IMR-90 (cell line): Measurements from ENCODE around the gene ATP11B. TPM values are rescaled to one million over a fixed set of nuclear protein-coding genes. Genes with fewer than 3 reads are reported as not detected.

Experiments
- ATAC-seq: fragments of 200-7000 bp; cut with Tn5 transposase; 2 replicates; pipeline ENCODE4 v1.9.1; 2020; ENCODE audit warnings: low read depth, mild to moderate bottlenecking, moderate library complexity
- BruUV-seq: library from RNA; stranded (reverse); fragments of 400-500 nt; replicated peaks from 2 replicates; lab custom pipeline; 2021; lab: Mats Ljungman, UMichigan
- CTCF ChIA-PET: fragments of 300-600 bp; formaldehyde crosslinking; extraction: SDS; loops from one replicate; lab custom pipeline; 2021; ENCODE audit warnings: antibody characterized with exemption; lab: Yijun Ruan, JAX
- POLR2A ChIA-PET: fragments of 300-600 bp; sonication (Branson Sonifier 250); formaldehyde crosslinking; loops from one replicate; lab custom pipeline; 2022; ENCODE audit warnings: antibody characterized with exemption; ENCODE audit not compliant: unreplicated experiment; lab: Charles Lee
- DNase-seq: peaks from one replicate; pipeline ENCODE4 v3.0.0; 2013
- H2AFZ ChIP-seq: replicated peaks from 2 replicates; pipeline ENCODE3; 2013; ENCODE audit warnings: low read length, mild to moderate bottlenecking; ENCODE audit not compliant: poor library complexity
- H2AK5ac ChIP-seq: 2 replicates; pipeline ENCODE4 v1.6.1; 2013; ENCODE audit warnings: low read depth, low read length, inconsistent platforms
- H2AK9ac ChIP-seq: replicated peaks from 2 replicates; pipeline ENCODE3; 2013; ENCODE audit warnings: mild to moderate bottlenecking, low read depth, low read length, moderate library complexity; ENCODE audit not compliant: poor library complexity
- H2BK120ac ChIP-seq: 2 replicates; pipeline ENCODE4 v1.6.1; 2013; ENCODE audit warnings: low read depth, low read length, inconsistent platforms
- H2BK15ac ChIP-seq: 3 replicates; pipeline ENCODE4 v1.6.1; 2013; ENCODE audit warnings: low read depth, low read length, inconsistent platforms
- H2BK20ac ChIP-seq: 2 replicates; pipeline ENCODE4 v1.6.1; 2013; ENCODE audit warnings: low read depth, mild to moderate bottlenecking, inconsistent platforms, low read length, moderate library complexity
- H2BK5ac ChIP-seq: 2 replicates; pipeline ENCODE4 v1.6.1; 2013; ENCODE audit warnings: mild to moderate bottlenecking, low read depth, low read length, inconsistent platforms; ENCODE audit not compliant: poor library complexity, severe bottlenecking
- H3K14ac ChIP-seq: replicated peaks from 2 replicates; pipeline ENCODE4 v1.6.1; 2013; ENCODE audit warnings: low read depth, low read length, inconsistent platforms
- H3K18ac ChIP-seq: 2 replicates; pipeline ENCODE4 v1.6.1; 2013; ENCODE audit warnings: low read depth, low read length, control low read depth
- H3K23ac ChIP-seq: 2 replicates; pipeline ENCODE4 v1.6.1; 2013; ENCODE audit warnings: low read depth, low read length, inconsistent platforms
- H3K27ac ChIP-seq: 2 replicates; pipeline ENCODE4 v1.5.1; 2013; ENCODE audit warnings: mild to moderate bottlenecking, control low read depth, low read length; ENCODE audit not compliant: insufficient read depth
- H3K27me3 ChIP-seq: 2 replicates; pipeline ENCODE4 v1.6.1; 2013; ENCODE audit warnings: low read length; ENCODE audit not compliant: control insufficient read depth, insufficient read depth
- H3K36me3 ChIP-seq: 2 replicates; pipeline ENCODE4 v1.6.1; 2013; ENCODE audit warnings: low read length, mixed read lengths; ENCODE audit not compliant: control insufficient read depth, insufficient read depth
- H3K4ac ChIP-seq: 2 replicates; pipeline ENCODE4 v1.6.1; 2013; ENCODE audit warnings: low read depth, low read length, inconsistent platforms
- H3K4me1 ChIP-seq: 2 replicates; pipeline ENCODE4 v1.6.1; 2013; ENCODE audit warnings: low read length, mixed read lengths; ENCODE audit not compliant: control insufficient read depth, insufficient read depth
- H3K4me2 ChIP-seq: 2 replicates; pipeline ENCODE4 v1.6.1; 2013; ENCODE audit warnings: low read depth, mild to moderate bottlenecking, control low read depth, low read length, moderate library complexity
- H3K4me3 ChIP-seq: 2 replicates; pipeline ENCODE4 v1.5.1; 2013; ENCODE audit warnings: low read depth, mild to moderate bottlenecking, control low read depth, low read length, moderate library complexity; ENCODE audit not compliant: insufficient read depth
- H3K56ac ChIP-seq: 2 replicates; pipeline ENCODE4 v1.6.1; 2013; ENCODE audit warnings: low read length, inconsistent platforms; ENCODE audit not compliant: insufficient read depth; ENCODE audit errors: extremely low read depth
- H3K79me1 ChIP-seq, 2 experiments: 2 replicates each; pipeline ENCODE4 v1.6.1; 2013; ENCODE audit warnings: low read length in 2 of 2, inconsistent platforms in 1 of 2, low read depth in 1 of 2
- H3K9ac ChIP-seq: 2 replicates; pipeline ENCODE4 v1.6.1; 2013; ENCODE audit warnings: low read depth, low read length, control low read depth
- H3K9me1 ChIP-seq: 2 replicates; pipeline ENCODE4 v1.6.1; 2013; ENCODE audit warnings: low read length, inconsistent platforms; ENCODE audit not compliant: insufficient read depth
- H3K9me3 ChIP-seq: 2 replicates; pipeline ENCODE4 v1.6.1; 2013; ENCODE audit warnings: low read length; ENCODE audit not compliant: control insufficient read depth, insufficient read depth
- H4K20me1 ChIP-seq: 2 replicates; pipeline ENCODE4 v1.6.1; 2013; ENCODE audit warnings: low read length, inconsistent platforms; ENCODE audit not compliant: insufficient read depth
- H4K5ac ChIP-seq: 2 replicates; pipeline ENCODE4 v1.6.1; 2013; ENCODE audit warnings: mild to moderate bottlenecking, low read depth, low read length, control low read depth
- H4K8ac ChIP-seq, 2 experiments: 2 replicates each; pipeline ENCODE4 v1.6.1; 2013; ENCODE audit warnings: low read depth in 2 of 2, low read length in 2 of 2, control low read depth in 1 of 2, inconsistent platforms in 1 of 2
- H4K91ac ChIP-seq: 2 replicates; pipeline ENCODE4 v1.6.1; 2013; ENCODE audit warnings: low read depth, low read length, inconsistent platforms; ENCODE audit not compliant: insufficient read depth
- MAFK ChIP-seq: IDR thresholded peaks from 2 replicates; pipeline ENCODE4 v1.6.1; 2012; ENCODE audit warnings: low read depth, low read length, improper control_type of control experiment
- MAZ ChIP-seq: IDR thresholded peaks from 2 replicates; pipeline ENCODE4 v1.6.1; 2012; ENCODE audit warnings: low read depth, mild to moderate bottlenecking, low read length, improper control_type of control experiment, moderate library complexity, borderline replicate concordance
- WGBS, 2 experiments: methylation state at CpG; one replicate each; pipeline versions ENCODE4 v1.1.5 to v1.1.7; 2013; ENCODE audit warnings: missing lambda C conversion rate in 2 of 2; ENCODE audit not compliant: insufficient read length in 1 of 2; ENCODE audit errors: extremely low coverage in 2 of 2; 5-methylcytosine and 5-hydroxymethylcytosine counted together
- dilution Hi-C: fragments of 300-500 bp; cut with HindIII; formaldehyde crosslinking; loops from one replicate; pipeline ENCODE4 v1.14.3; 2018; ENCODE audit warnings: low sequenced_read_pairs; ENCODE audit not compliant: unreplicated experiment
- in situ Hi-C: fragments of 300-500 bp; cut with MboI; formaldehyde crosslinking; loops from 3 replicates; pipeline ENCODE4 v1.14.3; 2019; ENCODE audit warnings: low sequenced_read_pairs, inconsistent platforms, mixed read lengths
- intact Hi-C: fragments of 100-400 bp; cut with micrococcal nuclease; formaldehyde crosslinking; loops from 2 replicates; pipeline ENCODE4 v1.10.0; 2022
- polyA plus RNA-seq, 3 experiments: library from polyadenylated mRNA; depleted of rRNA; stranded (reverse); fragments of >200 nt; gene quantifications; 2 replicates each; pipeline ENCODE4 v1.2.3, GENCODE V29; 2012; ENCODE audit warnings: low replicate concordance in 1 of 3
- total RNA-seq: library from RNA; depleted of rRNA; stranded (reverse); fragments of >200 nt; gene quantifications from 2 replicates; pipeline ENCODE4 v1.2.3, GENCODE V29; 2012

Gene ATP11B
- total and polyA plus RNA-seq, 2 of the 4 experiments (the other 2 are of a cell fraction) = 10.0 to 39.6 TPM

GRCh38 chr3:182895513-182896112 is 102.3 kb downstream of the ATP11B start:
- no peak overlapping the region for H3K18ac ChIP-seq
- H3K4me3 ChIP-seq = no peak overlapping the region
- H3K9ac ChIP-seq = no peak overlapping the region
- intact Hi-C loops (no loop called here), in situ Hi-C loops (no loop called here), dilution Hi-C loops (no loop called here)
- no peaks in the 10 kb centered on the region for H3K9me3 ChIP-seq
- ATAC-seq (no peak), DNase-seq (no peak)
- no peak overlapping the region for H3K4me2 ChIP-seq
- no peak overlapping the region for H4K8ac ChIP-seq
- no peak overlapping the region for H3K56ac ChIP-seq
- H2AFZ ChIP-seq = no peak overlapping the region
- H3K14ac ChIP-seq = no peak overlapping the region
- TF ChIP-seq MAZ (no peak), MAFK (no peak)
- no peak overlapping the region for H4K5ac ChIP-seq
- no peaks in the 10 kb centered on the region for H3K4me1 ChIP-seq
- no peak overlapping the region for H2BK5ac ChIP-seq
- no peak overlapping the region for H3K4ac ChIP-seq
- H2AK5ac ChIP-seq = no peak overlapping the region
- H3K27ac ChIP-seq = no peak overlapping the region
- peaks cover 3% of the 10 kb centered on the region; the same call in 1 of the 2 replicates for H3K36me3 ChIP-seq
- no peak overlapping the region for H4K91ac ChIP-seq
- ChIA-PET CTCF (no interaction called here), POLR2A (no interaction called here)
- 100% methylated on average over 2 of the region's 8 CpGs; no CpG with 5 or more reads in 1 of the 2 experiments for WGBS, 2 experiments
- no peak overlapping the region for H3K23ac ChIP-seq
- no peaks in the 10 kb centered on the region; a peak in 1 of 4 replicates for H3K79me1 ChIP-seq
- no peak overlapping the region for H2AK9ac ChIP-seq
- H2BK120ac ChIP-seq = no peak overlapping the region
- H2BK15ac ChIP-seq = no peak overlapping the region
- H4K20me1 ChIP-seq = no peaks in the 10 kb centered on the region
- H3K9me1 ChIP-seq = no peaks in the 10 kb centered on the region
- no peaks in the 10 kb centered on the region for H3K27me3 ChIP-seq
- BruUV-seq = no TSS peak
- no peak overlapping the region for H2BK20ac ChIP-seq
